Upper lobe of left lung (tissue), 4 donors: ENCODE measurements around the gene GTPBP2.

Experiments used
- CTCF ChIP-seq, 6 experiments: fragments of 450-650 bp in 4 of 6; fragments of 200-600 bp in 2 of 6; sonication (generic) in 2 of 6; IDR thresholded peaks; one replicate each; pipeline ENCODE4 v1.5.1; 2016 to 2019; ENCODE audit warnings: antibody characterized with exemption in 6 of 6
- POLR2A ChIP-seq, 4 donors: fragments of 450-650 bp; IDR thresholded peaks; one replicate each; pipeline ENCODE4 v1.5.1; 2016 to 2017; ENCODE audit warnings: antibody characterized with exemption in 4 of 4, mild to moderate bottlenecking in 2 of 4
- POLR2AphosphoS5 ChIP-seq, 2 donors: sonication (generic); formaldehyde crosslinking; IDR thresholded peaks; one replicate each; pipeline ENCODE4 v1.5.1; 2017; ENCODE audit warnings: antibody characterized with exemption in 2 of 2

DNA sequence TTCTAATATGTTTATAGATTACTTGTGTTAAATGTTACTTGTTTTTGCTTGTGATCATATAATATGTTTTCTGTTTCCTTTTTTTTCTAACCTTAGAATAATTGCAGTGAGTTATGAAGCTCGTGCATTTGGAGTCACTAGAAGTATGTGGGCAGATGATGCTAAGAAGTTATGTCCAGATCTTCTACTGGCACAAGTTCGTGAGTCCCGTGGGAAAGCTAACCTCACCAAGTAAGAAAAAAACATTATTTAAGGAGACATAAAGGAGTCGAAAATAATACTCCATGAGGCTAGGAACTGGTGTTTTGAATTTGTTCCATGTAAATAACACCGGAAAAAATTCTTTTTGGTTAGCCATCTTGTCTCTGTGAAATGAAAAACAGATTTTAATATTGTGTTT, 46.2 kb downstream of the GTPBP2 start:
- no peak for TF ChIP-seq POLR2A (IDR thresholded peaks at IDR 0.05)
- no peak for TF ChIP-seq CTCF (IDR thresholded peaks at IDR 0.05)
- TF ChIP-seq POLR2AphosphoS5 (IDR thresholded peaks at IDR 0.05): no peak
